ENCODE data around the gene DNAH8.

DNA sequence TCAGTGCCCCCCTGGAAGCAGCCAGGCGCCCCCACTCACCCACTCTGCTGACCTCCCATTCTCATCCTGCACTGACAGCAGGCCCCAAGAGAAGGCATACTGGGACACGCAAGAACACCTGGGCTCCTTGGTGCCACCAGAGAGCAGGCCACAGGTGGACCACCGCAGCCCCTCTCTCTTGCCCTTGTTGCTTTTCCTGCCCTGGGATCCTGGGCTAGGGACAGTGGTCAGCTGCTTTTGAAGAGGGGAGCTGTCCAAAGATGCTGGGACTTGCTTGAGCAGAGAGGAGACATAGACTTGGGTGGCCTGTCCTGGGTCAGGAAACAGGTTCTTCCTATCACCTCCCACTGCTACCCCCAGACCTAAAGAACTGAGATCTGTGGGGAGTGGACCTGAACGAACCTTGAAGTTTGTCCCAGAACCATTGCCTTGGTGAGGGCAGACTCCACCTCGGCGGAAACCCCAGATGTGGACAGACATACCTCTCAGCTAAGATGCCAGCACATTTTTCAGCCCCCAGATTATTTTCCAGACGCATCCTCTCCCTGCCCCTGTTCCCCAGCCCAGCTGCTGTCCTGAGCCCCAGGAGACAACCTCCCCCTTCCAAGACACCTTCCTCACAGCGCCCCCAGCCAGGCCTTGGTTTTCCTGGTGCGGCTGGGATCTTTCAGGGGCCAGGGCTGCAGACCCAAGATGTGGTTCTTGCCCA is 334.6 kb downstream of the DNAH8 start:
- TF ChIP-seq EZH2 (IDR thresholded peaks at IDR 0.05; ENCODE audit: borderline replicate concordance, low read length) = no peak
- TF ChIP-seq, protein P1, sequence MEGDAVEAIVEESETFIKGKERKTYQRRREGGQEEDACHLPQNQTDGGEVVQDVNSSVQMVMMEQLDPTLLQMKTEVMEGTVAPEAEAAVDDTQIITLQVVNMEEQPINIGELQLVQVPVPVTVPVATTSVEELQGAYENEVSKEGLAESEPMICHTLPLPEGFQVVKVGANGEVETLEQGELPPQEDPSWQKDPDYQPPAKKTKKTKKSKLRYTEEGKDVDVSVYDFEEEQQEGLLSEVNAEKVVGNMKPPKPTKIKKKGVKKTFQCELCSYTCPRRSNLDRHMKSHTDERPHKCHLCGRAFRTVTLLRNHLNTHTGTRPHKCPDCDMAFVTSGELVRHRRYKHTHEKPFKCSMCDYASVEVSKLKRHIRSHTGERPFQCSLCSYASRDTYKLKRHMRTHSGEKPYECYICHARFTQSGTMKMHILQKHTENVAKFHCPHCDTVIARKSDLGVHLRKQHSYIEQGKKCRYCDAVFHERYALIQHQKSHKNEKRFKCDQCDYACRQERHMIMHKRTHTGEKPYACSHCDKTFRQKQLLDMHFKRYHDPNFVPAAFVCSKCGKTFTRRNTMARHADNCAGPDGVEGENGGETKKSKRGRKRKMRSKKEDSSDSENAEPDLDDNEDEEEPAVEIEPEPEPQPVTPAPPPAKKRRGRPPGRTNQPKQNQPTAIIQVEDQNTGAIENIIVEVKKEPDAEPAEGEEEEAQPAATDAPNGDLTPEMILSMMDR (conservative IDR thresholded peaks at IDR 0.05 in 1 of 2, IDR thresholded peaks at IDR 0.05 in 1 of 2; ENCODE audit: extremely low read depth in 1 of 2, insufficient read depth in 1 of 2, low read depth in 1 of 2, low read length in 2 of 2) = no peak
